Measurements from ENCODE around the gene HS2ST1.
"Not testable (repeated sequence)": the region's sequence is repeated elsewhere in the genome, so short reads cannot be mapped to it uniquely, and the experiment has no call there.

HS2ST1 gene

DNA sequence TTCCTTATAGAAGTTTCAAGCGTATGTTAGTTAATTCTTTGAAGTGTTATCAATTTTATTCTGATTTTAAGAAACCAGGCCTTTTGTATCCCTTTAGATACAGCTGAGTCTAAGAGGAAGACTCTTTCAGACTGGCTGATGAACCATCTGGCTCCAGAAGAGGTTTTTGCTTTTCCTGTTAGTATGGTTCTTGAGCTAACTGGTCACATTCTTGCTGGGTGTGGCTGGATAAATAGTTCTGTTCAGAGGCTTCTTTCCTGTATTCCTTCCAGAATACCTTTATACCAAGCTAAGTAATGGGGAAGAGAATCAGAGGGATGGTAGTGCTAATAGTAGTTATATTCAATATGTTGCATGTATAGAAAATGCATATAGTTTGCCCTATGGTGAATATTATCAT is 12.4 kb downstream of the HS2ST1 start:
- DNase-seq = no peak

- no peak for DNase-seq
Measured at GRCh38 chr1:86928819-86929218, 14.4 kb downstream of the HS2ST1 start.

- no peak for DNase-seq
Measured at GRCh38 chr1:86933051-86933450, 18.6 kb downstream of the HS2ST1 start.

GRCh38 chr1:86933562-86934377 is 19.3 kb downstream of the HS2ST1 start:
- no peak for DNase-seq

DNA sequence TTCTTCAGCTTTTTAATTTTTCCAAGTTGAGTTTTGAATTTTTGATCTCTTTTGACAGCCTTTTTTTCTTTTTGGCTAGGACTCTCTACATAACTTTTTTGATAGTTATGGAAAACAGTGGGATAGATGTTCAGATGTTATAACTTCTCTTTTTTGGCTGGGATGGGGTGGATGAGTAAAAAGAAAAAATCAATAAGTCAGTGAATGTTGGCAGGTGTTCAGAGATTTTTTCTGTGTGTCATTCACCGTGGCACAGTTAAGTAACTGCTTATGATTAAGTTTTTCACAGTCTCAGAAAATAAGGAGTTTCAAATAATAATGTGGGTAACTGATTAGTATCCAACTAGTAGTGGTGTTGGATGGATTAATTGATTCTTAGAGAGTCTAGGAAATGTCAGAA is 24.0 kb downstream of the HS2ST1 start:
- DNase-seq = no peak

GRCh38 chr1:86938855-86939254 is 24.4 kb downstream of the HS2ST1 start:
- DNase-seq = no peak

DNA sequence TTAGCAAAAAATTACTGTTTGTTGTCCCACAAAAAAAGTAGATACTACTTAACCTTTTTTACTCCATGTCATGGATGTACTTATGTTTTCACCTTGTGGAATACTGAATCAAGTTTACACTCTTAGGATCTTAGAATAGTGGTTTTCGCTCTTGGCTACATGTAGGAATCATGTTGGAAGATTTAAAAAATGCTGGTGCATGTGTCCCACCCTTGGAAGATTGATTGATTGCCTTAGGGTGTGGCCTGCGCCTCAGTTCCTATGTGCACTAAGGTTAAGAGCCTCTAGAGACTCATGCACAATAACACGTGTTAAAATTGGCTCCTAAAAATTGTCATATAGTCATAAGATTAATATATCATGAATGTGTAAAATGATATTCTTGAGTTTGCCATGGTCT is 25.0 kb downstream of the HS2ST1 start:
- no peak for DNase-seq

DNA sequence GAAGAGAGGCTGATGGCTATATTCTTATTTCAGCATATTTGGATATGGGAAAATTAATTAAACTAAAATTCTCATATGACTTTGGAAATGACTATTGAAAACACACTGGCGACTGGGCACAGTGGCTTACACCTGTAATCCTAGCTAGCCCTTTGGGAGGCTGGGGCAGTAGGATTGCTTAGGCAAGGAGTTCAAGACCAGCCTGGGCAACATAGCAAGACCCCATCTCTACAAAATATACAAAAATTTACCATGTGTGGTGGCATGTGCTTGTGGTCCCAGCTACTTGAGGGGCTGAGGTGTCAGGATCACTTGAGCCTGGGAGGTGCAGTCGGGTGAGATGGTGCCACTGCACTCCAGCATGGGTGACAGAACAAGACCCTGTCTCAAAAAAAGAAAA is 26.2 kb downstream of the HS2ST1 start:
- DNase-seq = no peak

DNA sequence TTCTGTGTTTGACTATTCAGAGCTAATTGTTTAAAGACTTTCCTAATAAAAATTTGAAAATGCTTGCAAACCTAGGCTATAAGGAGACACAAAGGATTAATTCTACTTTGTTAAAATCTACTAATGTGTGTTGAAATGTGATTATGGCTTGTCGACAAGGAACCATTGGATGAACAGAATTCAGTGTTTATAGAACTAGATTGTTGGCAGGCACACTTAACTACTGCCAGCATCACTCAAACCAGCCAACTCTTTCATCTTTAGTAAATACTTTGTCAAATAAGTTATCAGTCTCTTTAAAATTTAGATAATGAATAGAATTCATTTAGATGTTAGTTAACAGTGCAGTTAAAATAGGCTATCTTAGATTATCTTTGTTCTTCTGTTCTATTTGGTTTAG is 27.6 kb downstream of the HS2ST1 start:
- DNase-seq = no peak

GRCh38 chr1:86942743-86943142 is 28.3 kb downstream of the HS2ST1 start:
- DNase-seq = no peak

DNA sequence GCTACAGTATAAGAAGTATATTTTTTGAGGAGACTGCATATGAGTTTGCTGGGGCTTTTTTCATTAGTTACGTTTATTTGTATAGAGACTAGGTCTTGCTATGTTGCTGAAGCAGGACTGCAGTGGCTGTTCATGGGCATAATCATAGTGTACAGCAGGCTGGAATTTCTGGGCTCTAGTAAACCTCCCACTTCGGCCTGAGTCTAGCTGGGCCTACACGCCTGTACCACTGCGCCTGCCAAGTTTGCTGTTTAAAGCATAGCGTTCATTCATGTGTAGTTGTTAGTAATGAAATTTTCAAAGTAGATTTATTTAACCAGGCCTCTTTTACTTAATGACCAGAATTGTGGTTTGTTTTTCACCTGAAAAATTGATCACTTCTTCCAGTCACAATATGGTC is 33.8 kb downstream of the HS2ST1 start:
- DNase-seq = no peak

DNA sequence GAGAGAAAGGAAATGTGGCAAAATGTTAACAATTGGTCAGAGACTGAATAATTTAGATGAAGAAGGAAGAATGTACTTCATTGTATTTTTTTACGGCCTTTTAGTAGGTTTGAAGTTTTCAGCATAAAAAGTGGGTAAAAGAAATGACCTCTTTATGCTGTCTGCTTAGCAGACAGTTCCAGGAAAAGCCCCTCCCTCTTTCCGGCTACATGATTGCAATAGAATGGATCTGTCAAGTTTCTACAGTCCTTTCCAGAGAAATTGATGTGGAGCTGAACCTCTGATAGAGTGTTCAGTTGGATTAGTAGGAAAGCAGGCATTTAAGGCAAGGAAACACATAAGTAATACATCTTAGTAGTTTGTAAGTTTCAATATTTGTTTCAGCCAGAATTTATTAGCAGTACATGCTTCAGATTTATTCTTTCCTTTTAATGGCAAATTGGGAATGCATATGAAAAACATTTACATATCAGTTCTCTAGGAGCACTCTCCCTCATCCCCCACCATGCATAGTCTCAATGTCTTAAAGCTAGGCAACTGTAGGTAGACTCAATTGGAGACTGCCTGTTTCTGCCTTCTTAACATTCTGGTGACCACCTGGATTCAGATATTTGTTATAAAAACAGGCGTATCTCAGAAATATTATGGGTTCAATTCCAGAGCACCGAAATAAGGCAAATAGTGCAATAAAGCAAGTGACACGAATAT is 36.4 kb downstream of the HS2ST1 start:
- no peak for DNase-seq

DNA sequence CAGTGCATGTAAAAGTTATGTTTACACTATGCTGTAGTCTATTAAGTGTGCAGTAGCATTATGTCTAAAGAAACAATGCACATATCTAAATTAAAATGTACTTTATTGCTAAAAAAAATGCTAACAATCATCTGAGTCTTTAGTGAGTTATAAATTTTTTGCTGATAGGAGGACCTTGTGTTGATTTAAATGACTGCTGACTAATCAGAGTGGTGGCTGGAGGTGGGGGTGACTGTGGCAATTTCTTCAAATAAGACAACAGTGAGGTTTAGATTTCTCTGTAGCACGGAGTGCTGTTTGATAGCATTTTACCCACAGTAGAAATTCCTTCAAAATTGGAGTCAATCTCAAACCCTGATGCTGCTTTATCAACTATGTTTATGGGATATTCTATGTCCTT is 37.0 kb downstream of the HS2ST1 start:
- no peak for DNase-seq

GRCh38 chr1:86953167-86953566 is 38.7 kb downstream of the HS2ST1 start:
- DNase-seq = no peak

DNA sequence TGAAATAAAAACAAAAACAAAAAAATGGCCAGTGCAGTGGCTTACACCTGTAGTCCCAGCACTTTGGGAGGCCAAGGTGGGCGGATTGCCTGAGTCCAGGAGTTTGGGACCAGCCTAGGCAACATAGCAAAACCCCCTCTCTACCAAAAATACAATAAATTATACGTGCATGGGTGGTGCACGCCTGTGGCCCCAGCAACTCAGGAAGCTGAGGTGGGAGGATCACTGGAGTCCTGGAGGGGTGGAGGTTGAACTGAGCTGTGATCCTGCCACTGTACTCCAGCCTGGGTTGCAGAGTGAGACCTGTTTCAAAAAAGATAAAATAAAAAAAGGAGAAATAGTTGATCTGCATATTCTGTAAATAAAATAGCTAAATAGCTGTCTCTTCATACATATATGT is 41.2 kb downstream of the HS2ST1 start:
- no peak for DNase-seq

GRCh38 chr1:86956221-86956620 is 41.8 kb downstream of the HS2ST1 start:
- no peak for DNase-seq

DNA sequence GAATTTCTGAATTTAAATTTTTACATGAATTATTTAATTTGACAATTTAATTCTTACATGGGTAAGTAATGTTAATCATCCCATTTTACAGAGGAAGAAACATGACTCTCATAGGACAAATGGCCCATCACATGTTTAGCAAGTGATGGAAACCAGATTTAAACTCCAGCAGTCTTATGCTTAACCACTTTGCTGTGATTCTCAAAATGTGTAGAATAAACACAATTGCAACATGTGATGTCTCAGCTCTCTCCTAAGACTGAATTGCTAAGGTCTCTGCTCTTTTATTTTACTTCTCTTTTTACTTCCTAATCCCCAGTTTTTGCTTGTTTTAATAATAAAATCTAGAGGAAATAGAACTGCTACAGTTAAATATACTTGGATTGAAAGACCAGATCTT is 42.8 kb downstream of the HS2ST1 start:
- no peak for DNase-seq

GRCh38 chr1:86960548-86960947 is 46.1 kb downstream of the HS2ST1 start:
- no peak for DNase-seq

GRCh38 chr1:86963841-86964240 is 49.4 kb downstream of the HS2ST1 start:
- not testable (repeated sequence) for DNase-seq

GRCh38 chr1:86965012-86965826 is 50.8 kb downstream of the HS2ST1 start:
- peak; percentile 32 for DNase-seq

DNA sequence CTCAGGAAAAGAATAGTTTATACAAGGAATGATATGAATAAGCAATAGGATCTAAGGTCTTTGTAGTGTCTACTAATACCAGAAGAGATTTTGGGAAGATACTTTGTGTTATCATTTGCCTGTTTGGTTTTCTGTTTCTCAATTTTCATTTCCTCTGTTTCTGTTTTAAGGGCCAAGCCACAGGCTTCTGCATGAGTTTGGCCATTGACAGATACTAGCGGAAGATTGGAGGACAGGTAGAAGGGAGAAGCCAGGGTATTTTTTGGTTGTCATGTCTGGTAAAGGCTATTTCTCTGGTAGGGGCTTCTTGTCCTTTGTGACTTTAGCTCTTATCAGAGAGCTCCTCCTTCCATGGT is 51.4 kb downstream of the HS2ST1 start:
- DNase-seq = no peak

DNA sequence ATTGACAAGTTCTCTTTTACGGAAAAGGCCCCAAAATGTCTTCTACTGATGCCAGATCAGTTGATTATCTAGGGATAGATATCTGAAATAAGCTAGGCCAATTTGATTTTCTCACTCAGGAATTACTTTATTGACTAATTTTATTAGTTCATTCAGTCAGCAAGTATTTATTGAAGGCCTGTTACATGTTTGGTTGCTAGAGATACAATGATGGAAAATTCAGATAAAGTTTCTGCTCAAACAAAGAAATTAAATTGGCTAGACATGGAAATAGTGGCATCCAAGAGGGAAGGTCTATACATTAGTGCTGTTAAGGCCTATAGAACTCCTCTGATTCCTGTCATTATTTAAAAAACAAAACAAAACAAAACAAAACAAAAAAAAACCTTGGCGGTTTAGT is 56.5 kb downstream of the HS2ST1 start:
- no peak for DNase-seq

DNA sequence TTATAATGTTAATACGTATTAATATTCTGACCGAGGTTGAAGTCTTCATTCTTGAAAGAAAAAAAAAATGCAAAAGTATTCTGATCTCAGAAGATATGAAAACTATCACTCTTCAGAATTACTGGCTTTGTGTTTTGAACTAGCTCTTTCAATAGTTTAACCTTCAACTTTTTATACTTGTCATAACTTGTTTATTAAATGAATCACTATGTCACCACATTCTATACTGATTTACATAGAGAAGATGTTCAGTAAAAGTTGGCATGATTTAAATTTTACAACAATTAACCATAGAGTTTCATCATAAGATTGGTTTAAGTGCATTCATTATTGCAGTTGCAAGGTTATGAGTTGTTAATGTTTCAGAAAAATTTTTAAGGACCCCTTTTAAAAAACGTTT is 57.3 kb downstream of the HS2ST1 start:
- no peak for DNase-seq

DNA sequence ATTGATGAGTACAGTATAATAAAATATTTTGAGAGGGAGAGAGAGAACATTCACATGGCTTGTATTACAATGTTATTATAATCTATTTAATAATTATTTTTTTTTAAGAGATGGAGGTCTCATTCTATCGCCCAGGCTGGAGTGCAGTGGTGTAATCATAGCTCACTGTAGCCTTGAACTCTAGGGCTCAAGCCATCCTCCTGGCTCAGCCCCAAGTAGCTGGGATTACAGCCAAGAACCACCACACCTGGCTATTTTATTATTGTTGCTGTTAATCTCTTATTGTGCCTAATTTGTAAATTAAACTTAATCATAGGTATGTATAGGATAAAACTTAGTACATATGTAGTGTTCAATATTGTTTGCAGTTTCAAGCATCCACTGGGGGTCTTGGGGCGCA is 57.8 kb downstream of the HS2ST1 start:
- no peak for DNase-seq
